Measurements from ENCODE around the gene OR5AU1.

DNA sequence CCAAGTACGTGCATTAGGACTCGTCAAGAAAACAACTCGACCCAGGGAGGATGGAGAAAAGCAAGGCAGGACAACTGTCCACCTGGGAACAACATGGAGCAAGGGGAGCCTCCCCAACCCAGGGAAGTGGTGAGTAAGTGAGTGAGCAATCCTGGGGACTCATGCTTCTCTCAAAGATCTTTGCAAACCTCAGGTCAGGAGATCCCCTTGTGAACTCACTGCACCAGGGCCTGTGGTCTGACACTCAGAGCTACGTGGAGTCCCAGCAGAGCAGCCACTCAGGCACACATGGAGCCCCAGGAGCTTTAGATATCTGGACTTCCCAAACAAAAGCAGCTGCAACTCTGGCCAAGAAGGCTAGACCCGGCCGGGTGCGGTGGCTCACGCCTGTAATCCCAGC, 12.2 kb upstream of the OR5AU1 start:
- TF ChIP-seq, protein P1, sequence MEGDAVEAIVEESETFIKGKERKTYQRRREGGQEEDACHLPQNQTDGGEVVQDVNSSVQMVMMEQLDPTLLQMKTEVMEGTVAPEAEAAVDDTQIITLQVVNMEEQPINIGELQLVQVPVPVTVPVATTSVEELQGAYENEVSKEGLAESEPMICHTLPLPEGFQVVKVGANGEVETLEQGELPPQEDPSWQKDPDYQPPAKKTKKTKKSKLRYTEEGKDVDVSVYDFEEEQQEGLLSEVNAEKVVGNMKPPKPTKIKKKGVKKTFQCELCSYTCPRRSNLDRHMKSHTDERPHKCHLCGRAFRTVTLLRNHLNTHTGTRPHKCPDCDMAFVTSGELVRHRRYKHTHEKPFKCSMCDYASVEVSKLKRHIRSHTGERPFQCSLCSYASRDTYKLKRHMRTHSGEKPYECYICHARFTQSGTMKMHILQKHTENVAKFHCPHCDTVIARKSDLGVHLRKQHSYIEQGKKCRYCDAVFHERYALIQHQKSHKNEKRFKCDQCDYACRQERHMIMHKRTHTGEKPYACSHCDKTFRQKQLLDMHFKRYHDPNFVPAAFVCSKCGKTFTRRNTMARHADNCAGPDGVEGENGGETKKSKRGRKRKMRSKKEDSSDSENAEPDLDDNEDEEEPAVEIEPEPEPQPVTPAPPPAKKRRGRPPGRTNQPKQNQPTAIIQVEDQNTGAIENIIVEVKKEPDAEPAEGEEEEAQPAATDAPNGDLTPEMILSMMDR (IDR thresholded peaks at IDR 0.05; ENCODE audit: insufficient read depth, low read depth, low read length): no peak
- TF ChIP-seq EZH2 (IDR thresholded peaks at IDR 0.05; ENCODE audit: insufficient read depth, low read length): no peak

All from astrocyte (in vitro differentiated cells and primary cell).